ENCODE measurements around the gene EFCAB12.
A peak's percentile ranks its signal among the peaks of the same experiment; 100 is the strongest.
"Not testable (repeated sequence)": the region's sequence is repeated elsewhere in the genome, so short reads cannot be mapped to it uniquely, and the experiment has no call there.

EFCAB12 gene

DNA sequence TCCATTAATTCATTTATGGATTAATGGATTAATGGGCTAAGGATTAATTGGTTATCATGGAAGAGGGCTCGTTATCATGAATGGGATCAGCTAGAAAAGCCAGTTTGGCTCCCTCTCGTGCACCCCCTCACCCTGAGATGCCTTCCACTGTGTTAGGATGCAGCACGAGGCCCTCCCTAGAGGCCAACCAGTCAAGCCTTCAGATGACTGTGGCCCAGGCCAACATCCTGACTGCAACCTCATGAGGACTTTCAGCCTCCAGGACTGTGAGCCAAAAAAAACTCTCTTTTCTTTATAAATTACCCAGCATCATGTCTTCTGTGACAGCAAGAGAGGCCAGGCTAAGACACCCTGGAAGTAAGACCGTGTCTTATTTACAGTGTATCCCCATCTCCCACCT is 9.0 kb downstream of the EFCAB12 start:
- DNase-seq (ENCODE audit: low spot score): no peak

DNA sequence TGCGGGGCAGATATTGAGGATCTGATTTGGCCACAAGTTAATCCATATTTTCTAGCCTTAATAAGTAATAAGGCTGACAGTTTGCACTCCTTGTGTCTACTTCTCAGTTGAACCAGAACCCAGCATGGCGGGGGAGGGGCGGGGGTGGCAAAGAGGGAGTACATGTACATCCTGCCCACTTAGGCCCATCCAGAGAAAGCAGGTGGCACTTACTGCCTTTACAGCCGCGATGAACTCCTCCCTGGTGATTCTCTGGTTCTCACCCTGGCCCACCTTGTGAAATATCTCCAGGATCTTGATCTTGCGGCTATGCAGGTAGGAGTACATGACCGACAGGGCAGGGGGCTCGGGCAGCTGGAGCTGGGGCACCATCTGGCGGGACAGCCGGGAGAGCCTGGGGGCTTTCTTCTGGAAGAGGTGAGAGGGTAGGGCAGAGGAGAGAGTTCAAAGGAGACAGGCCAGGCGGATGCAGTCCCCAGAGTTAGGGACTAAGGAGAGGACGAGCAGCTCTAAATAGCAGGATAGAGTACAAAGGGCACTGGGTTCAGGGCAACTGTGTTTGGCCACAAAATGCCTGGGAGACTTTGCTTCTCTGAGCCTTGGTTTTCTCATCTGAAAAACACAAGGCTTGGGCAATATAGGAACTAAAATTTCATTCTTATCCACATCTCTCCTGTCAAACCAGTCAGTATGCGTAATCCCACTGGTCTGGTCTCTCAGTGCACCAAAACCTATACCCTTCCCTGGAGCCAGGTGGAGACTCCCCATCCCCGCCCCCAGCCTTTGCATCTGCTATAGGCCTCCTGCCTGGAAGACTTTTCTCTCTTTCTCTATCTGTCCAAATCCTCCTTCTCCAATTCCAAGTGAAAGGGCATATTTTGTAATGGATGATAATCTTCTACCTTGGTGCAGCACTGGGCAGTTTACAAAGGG is 10.1 kb downstream of the EFCAB12 start:
- DNase-seq (ENCODE audit: low spot score): no peak

DNA sequence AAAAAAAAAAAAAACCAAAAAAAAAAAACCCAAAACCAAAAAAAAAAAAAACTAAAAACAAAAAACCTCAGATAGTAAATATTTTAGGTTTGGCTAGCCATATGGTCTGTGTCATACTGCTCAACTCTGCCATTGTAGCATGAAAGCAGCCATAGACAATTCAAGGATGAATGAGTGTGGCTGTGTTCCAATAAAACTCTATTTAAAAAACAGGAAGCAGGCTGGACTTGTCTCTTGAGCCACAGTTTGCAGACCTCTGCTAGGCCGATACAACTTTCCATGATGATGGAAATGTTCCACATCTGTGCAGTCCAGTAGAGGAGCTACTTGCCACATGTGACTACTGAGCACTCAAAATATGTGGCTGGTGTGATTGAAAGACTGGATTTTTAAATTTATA is 11.1 kb downstream of the EFCAB12 start:
- no peak for DNase-seq (ENCODE audit: low spot score)

DNA sequence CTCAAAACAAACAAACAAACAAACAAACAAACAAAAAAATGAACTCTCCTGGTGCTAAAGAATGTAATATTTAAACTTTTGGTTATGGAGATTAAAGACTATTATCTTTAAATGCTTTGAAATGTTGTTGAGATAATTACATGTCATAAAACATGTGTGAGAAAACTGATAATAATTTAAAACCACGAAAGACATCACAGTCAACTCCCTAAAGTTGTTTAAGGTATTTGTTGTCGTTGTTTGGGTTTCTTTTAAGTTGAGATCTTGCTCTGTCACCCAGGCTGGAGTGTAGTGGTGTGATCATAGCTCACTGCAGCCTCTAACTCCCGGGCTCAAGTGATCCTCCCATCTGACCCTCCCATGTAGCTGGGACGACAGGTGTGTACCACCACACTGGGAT is 12.0 kb downstream of the EFCAB12 start:
- DNase-seq (ENCODE audit: low spot score): no peak

DNA sequence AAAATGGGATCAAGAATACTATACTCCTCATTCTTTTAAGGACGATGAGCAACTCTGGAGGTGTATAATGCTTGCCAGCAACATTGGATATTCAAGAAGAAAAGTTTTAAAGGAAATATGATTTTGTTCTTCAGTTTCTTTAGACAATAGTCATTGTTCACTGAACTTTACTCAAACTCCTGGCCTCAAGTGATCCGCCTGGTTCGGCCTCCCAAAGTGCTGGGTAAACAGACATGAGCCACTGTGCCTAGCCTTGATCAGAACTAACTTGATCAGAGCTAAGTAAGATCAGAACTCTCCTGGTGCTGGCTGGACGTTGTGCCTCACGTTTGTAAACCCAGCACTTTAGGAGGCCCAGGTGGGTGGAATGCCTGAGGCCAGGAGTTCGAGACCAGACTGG is 12.6 kb downstream of the EFCAB12 start:
- no peak for DNase-seq (ENCODE audit: low spot score)

DNA sequence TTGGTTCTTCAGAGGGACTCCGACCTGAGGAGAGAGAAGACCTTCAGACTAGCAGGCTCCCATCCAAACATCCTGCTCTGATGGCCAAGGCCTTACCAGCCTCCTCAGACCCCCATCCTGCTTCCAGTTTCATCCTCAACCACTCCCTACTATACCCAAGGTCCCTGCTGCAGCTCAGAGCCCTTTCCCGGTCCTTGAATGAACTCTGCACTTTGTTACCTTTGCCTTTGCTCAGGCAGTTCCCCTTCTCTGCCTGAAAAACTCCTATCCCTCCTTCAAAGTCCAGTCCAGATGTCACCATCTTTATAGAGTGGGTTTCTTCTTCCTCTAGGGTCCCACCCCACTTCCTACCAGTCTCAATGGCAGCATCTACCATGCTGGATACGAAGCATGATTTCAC is 13.1 kb downstream of the EFCAB12 start:
- DNase-seq (ENCODE audit: low spot score): no peak

DNA sequence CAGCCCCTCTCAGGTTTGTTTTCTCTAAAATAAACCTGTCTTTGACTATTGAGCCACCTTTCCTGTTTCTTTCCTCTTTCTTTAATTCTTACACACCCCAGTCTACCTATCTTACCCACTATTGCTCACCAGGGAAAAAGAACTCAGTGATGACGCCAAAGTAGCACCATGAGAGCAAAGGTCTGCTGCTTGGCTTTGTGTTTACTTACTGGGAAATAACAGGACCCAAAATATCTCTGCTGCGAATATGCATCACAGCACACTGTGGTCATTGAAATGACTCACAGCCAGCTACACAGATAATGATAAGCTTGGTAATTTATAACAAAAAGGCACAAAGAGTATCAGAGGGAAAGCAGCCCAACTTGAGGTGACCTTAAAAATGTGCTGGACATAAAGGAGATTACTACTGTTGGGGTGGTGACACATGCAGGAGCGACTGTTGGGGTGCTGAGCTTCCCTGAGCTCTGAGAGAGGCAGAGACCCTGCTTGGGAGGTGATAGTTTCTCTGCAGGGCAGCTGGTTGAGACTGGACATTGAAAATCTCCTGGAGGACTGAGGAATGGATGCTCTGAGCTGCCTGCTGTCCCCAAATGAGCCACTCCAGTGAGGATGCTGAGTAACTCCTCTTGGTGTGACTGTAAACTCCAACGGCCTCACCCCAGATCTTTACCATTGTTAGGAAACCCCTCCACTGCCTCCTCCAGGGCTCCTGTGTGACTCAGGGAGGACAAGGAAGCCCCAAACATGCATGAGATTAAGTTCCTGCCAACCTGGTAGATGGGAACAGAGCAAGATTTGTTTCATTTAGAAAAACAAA is 14.5 kb downstream of the EFCAB12 start:
- DNase-seq (ENCODE audit: low spot score): no peak

DNA sequence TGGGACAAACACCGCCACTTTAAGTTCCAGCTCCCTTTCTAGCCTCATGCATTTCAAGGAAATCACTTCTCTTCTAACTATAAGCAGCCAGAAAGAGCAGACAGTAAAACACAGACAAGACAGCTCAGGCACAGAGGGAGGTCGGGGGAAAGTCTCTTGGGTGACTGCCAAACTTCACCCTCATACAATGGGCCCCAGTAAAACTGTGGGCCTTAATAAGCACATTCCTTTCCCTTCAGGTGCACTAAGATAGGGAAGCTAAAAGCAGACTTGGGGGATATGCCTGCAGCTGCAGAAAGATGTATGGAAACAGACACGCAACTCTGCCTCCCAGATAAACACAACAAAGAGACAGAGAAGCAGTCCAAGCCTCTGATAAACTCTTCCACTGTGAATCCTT is 15.2 kb downstream of the EFCAB12 start:
- DNase-seq (ENCODE audit: low spot score): not testable (repeated sequence)

DNA sequence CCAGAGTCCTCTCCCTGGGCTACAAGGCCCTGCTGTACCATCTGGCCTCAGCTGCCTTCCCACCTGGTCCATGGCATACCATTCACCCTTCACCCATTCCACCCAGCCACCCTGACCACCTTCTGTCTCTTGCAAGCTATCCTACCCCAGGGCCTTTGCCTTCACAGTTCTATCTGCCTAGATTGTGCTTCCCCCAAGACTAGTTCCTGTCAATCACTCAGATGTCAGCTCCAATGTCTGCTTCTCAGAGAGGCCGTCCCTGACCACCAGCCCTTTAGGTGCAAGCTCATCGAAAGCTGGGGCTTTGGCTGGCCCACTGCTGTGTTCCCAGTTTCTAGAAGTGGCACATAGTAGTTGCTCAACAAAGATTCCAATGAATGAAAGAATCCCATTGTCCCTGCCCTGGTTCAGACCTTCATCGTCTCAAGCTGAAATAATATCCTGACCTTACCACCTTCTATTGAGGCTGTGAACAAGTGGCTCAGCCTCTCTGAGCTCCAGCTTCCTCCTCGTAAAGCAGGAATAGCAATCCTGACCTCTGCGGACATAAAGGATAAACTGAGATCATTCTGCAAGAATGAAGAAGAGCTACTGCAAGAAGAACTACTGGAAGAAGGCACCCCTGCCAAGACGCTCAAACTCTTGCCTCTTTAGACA is 15.8 kb downstream of the EFCAB12 start:
- DNase-seq (ENCODE audit: low spot score): no peak

DNA sequence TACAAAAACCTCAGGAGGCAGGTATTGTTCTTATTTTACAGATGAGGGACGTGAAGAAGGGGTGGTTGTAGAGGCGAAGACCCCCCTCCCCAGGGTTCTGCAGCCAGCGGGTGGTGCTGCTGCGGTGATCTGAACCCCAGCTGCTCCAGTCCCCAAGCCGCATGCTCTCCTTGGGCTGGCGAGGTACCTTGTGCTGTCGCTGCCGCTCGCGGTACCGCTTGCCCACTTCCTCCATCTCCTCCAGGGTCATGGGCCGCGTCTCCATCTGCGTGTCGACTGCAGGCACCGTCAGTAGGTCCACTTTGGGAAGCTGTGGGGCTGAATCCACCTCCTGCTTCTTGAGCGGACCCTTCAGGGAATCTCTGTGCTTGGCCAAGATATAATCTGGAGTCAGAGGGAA is 17.5 kb downstream of the EFCAB12 start:
- DNase-seq (ENCODE audit: low spot score): no peak

DNA sequence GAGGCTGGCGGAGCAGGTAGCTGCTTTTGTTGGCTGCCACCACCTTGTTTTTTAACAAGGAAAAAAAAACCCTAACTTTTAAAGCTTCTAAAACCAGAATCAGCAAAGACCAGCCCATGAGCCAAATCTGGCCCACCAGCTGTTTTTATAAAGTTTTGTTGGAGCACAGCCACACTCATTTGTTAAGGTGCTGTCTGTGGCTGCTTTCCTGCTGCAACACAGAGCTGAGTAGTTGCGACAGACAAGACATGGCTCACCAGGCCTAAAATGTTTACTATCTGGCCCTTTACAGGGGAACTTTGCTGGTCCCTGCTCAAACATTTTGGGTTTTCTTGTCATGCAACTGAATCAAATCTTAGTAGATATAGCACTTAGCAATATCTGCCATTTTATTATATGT is 18.9 kb downstream of the EFCAB12 start:
- no peak for DNase-seq (ENCODE audit: low spot score)

DNA sequence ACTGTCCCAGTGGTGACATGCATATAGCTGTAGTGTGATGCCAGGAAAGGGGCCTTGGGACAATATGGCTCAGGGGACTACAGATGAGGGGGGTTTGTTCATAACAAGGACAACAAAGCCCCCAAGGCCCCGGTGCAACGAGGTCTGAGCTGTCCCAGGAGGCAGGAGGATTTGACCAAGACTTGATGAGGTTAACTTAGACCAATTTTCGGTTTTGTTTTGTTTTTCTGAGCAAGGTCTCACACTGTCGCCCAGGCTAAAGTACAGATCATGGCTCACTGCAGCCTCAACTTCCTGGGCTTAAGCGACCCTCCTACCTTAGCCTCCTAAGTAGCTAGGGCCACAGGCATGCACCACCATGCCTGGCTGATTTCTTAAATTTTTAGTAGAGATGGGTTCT is 23.8 kb downstream of the EFCAB12 start:
- DNase-seq (ENCODE audit: low spot score): no peak

DNA sequence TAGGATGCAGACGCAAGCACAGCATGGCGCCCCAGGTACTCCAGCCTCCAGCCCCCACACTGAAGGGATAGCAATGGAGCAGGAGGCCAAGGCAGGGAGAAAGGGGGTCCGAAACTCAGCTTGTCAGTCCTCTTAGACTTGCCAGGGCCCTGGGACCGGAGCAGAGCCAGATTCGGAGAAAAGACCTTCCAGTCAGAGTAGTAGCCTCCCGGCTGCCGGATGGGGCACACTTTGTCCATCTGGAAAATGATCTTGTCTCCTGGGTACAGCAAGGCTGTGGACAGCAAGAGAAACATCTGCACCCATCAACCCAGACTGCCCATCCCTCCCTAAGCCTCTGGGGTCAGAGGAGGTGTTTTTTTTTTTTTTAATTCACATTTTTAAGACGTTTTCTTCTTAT is 24.3 kb downstream of the EFCAB12 start:
- DNase-seq (ENCODE audit: low spot score): no peak

DNA sequence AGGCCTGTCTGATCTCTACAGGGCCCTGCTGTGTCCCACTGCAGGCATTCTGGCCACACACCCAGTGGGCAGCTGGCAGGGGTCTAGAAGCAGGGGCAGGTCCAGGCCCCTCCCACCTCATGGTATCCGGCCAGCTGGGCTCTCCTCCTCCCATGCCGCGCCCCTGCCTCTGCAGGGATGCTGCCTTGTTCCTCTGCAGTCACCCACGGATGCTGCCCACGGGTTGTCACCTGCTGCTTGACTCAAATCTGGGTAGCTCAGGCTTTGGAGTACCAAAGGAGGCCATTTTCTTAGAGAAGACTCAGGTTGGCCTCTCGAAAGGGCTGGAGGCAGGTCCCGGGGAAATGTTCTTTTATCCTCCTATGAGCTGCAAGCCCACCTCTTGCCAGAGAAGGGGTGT is 25.0 kb downstream of the EFCAB12 start:
- DNase-seq (ENCODE audit: low spot score): no peak

DNA sequence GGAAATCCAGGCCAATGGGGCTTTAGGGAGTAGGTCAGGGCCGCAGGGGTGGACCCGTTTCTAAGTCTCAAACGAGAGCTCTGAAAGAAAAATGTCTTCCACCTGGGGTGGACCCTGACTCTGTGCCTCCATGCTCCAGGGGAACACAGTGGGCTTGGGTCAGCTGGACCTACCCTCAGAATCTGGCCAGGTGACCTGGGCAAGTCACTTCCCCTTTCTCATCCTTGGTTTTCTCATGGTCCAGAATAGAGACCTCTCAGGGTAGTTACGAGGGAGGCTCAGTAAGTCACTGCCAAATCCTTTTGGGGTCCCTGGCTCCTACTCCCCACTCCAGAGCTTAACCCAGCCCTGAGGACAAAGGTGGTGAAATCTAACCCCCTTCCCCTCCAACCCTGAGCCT is 25.8 kb downstream of the EFCAB12 start:
- no peak for DNase-seq (ENCODE audit: low spot score)

DNA sequence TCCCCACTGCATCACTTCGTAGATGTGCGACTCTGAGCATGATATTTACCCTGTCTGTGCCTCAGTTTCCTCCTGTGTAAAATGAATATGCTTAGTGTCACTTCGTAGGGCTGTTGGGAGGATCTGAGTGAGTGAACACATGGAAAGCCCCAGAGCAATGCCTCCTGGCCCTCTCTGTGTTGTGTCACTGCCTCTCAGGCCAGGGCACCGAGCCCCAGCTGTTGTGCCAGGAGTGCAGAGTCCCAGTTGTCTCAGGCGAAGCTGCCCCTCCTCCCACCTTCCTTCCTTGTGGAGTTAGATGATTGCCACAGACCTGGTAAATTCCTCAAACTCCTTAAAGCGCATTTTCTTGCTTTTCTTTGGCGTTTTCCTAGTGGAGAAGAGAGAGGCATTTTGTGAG is 26.2 kb downstream of the EFCAB12 start:
- DNase-seq (ENCODE audit: low spot score): no peak

DNA sequence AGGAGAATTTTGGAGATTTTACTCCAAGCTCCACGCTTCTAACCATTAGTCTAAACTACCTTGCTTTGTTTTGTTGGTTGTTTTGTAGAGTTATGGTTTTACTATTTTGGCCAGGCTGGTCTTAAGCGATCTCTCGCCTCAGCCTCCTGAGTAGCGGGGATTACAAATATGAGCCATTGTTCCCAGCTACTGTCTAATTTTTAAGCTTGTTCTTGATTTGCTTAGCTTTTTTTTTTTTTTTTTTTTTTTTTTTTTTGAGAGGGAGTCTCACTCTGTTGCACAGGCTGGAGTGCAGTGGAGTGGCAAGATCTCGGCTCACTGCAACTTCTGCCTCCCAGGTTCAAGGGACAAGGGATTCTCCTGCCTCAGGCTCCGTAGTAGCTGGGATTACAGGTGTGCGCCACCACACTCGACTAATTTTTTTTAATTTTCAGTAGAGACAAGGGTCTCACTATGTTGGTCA is 28.5 kb downstream of the EFCAB12 start:
- DNase-seq (ENCODE audit: low spot score): peak; percentile 46

DNA sequence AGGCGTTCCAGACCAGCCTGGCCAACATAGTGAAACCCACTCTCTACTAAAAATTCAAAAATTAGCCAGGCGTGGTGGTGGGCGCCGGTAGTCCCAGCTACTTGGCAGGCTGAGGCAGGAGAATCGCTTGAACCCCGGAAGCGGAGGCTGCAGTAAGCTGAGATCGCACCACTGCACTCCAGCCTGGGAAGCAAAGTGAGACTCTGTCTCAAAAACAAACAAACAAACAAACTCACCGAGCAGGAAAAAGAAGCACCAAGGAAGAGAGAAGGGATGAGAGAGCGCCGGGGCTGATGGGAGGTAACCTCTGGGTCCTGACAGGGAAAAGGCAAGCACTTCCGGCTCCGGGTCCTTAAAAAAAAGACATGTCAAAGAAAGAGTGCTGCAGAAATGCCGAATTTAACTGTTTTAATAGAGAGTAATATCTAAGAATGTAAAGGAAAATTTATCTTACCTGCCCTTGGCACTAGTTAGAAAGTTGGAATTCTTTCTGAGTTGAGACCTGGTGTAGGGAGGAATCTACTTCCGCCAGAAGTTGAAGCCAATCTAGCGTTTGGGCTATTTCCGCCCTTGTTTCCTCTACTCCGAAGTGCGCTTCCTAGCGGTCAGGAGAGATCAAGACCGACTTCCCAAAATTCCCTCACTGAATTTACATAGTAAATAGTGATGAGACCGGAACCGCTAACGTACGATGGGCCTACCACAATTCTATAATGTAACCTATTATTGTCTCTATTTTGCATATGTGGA is 29.1 kb downstream of the EFCAB12 start:
- peak; percentile 98 for DNase-seq (ENCODE audit: low spot score)

DNA sequence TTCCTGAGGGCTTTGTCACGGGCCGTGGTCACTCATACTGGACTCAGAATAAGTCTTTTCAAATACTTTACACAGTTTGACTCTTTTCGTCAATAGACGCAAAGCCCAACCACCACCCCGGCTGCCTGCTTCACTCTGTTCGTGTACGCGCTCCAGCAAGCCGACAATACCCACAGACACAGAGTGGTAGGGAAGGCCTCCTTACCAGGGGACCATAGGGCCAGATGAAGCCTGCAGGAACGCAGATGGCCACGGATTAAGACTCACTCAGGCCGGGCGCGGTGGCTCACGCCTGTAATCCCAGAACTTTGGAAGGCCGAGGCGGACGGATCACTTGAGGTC is 29.7 kb downstream of the EFCAB12 start:
- no peak for DNase-seq (ENCODE audit: low spot score)

DNA sequence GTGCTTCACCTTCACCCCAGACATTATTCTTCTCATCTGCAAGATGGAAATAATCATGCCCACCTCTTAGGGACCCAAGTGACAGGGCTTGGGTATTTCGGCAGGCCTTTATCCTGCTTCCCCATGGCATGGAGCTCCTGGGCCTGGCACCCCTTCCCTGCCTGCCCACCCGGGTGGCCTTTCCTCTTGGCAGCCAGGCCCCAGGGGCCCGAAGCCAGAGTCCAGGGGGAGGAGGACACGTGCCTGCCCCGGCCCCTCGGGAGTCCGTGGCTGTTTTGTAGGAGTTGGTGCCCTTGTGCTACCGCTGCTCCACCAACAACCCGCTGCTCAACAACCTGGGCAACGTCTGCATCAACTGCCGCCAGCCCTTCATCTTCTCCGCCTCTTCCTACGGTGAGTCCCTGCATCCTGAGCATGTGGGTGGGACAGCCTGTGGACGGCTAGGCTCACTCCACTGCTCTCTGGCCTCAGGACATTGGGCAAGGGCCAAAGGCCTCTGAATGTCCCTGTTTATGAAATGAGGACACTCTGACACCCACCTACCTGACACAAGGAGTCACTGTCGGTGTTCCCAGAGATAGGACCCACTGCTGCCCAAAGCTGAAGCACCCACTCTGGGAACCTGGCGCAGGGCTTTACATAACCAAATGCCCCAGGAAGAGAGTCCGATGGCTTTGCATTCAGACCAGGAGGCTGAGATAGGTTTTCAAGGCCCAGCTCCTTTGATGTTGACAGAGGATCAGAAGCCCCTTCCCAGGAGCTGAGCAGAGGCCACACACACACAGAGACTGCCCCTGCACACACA is 34.5 kb downstream of the EFCAB12 start:
- not testable (repeated sequence) for DNase-seq (ENCODE audit: low spot score)

DNA sequence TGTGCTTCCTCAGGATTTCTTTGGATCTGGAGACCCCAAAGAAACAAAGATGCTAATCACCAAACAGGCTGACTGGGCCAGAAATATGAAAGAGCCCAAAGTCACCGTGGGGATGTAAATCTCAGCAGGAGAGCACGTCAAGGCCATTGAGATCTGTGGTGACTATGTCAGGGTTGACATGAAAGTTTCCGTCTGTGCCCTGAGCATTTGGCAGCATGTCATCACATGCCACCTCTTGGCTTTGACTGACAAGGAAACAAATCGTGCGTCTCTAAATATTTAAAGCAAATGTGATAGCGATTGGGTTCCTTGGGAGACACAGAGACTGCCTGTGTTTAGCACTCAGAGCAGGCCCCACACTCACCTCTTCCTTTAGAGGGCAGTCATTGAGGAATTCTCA is 35.2 kb downstream of the EFCAB12 start:
- DNase-seq (ENCODE audit: low spot score): no peak

All from cerebellar cortex (tissue), 1 donor.